SK-N-SH treated with all-trans-retinoic acid at 6 μM for 48 hours (cell line): ENCODE results near the gene MBLAC2.

Source experiments
- ATAC-seq: fragments of 200-7000 bp; cut with Tn5 transposase; 3 replicates; pipeline ENCODE4 v1.9.1; 2020; ENCODE audit warnings: mild to moderate bottlenecking, moderate library complexity
- CSDC2 ChIP-seq: fragments of 250-450 bp; sonication (Bioruptor Pico); IDR thresholded peaks from 2 replicates; pipeline ENCODE4 v1.5.0; 2020; ENCODE audit warnings: mild to moderate bottlenecking, moderate library complexity
- ESRRG ChIP-seq: fragments of 250-450 bp; sonication (Bioruptor Pico); IDR thresholded peaks from 2 replicates; pipeline ENCODE4 v1.6.1; 2021; ENCODE audit warnings: mild to moderate bottlenecking
- GLIS3 ChIP-seq: fragments of 250-450 bp; sonication (Bioruptor Pico); IDR thresholded peaks from 2 replicates; pipeline ENCODE4 v1.5.0; 2020; ENCODE audit warnings: mild to moderate bottlenecking, moderate library complexity
- ISL1 ChIP-seq: fragments of 250-450 bp; sonication (Bioruptor Pico); IDR thresholded peaks from 2 replicates; pipeline ENCODE4 v2.1.2; 2022; ENCODE audit warnings: mild to moderate bottlenecking, moderate library complexity
- OSR1 ChIP-seq: fragments of 250-450 bp; sonication (Bioruptor Pico); IDR thresholded peaks from 2 replicates; pipeline ENCODE4 v1.8.0; 2022; ENCODE audit warnings: moderate library complexity, mild to moderate bottlenecking, inconsistent platforms
- PATZ1 ChIP-seq: fragments of 250-450 bp; sonication (Bioruptor Pico); IDR thresholded peaks from 2 replicates; pipeline ENCODE4 v1.8.0; 2020; ENCODE audit warnings: mild to moderate bottlenecking, moderate library complexity, borderline replicate concordance
- SNAI2 ChIP-seq: fragments of 250-450 bp; sonication (Bioruptor Pico); IDR thresholded peaks from 2 replicates; pipeline ENCODE4 v1.5.0; 2020; ENCODE audit warnings: mild to moderate bottlenecking, moderate library complexity
- TCF4 ChIP-seq: fragments of 250-450 bp; sonication (Bioruptor Pico); IDR thresholded peaks from 2 replicates; pipeline ENCODE4 v1.8.0; 2021; ENCODE audit warnings: mild to moderate bottlenecking, moderate library complexity, borderline replicate concordance
- TOX ChIP-seq: fragments of 250-450 bp; sonication (Bioruptor Pico); IDR thresholded peaks from 2 replicates; pipeline ENCODE4 v1.8.0; 2021; ENCODE audit warnings: mild to moderate bottlenecking, moderate library complexity, borderline replicate concordance
- ZNF70 ChIP-seq: fragments of 450-650 bp; formaldehyde crosslinking; IDR thresholded peaks from 2 replicates; pipeline ENCODE4 v1.5.0; 2020; ENCODE audit warnings: mild to moderate bottlenecking, moderate library complexity
- ZNF8 ChIP-seq: fragments of 450-650 bp; formaldehyde crosslinking; IDR thresholded peaks from 2 replicates; pipeline ENCODE4 v1.5.0; 2020; ENCODE audit warnings: mild to moderate bottlenecking, moderate library complexity
- TF ChIP-seq, protein P1 (sequence below): fragments of 250-450 bp; sonication (Bioruptor Pico); IDR thresholded peaks from 2 replicates; pipeline ENCODE4 v1.5.1; 2021; ENCODE audit warnings: mild to moderate bottlenecking, moderate library complexity
- TF ChIP-seq, protein P2 (sequence below): fragments of 250-450 bp; sonication (Bioruptor Pico); IDR thresholded peaks from 2 replicates; pipeline ENCODE4 v1.5.1; 2020; ENCODE audit warnings: low read depth, mild to moderate bottlenecking, moderate library complexity
- TF ChIP-seq, protein P3 (sequence below): fragments of 250-450 bp; sonication (Bioruptor Pico); IDR thresholded peaks from 2 replicates; pipeline ENCODE4 v1.5.0; 2020; ENCODE audit warnings: mild to moderate bottlenecking, moderate library complexity

Gene MBLAC2

GRCh38 chr5:90440644-90441043 lies 33.9 kb downstream of the MBLAC2 start (continued):
- TF ChIP-seq, protein P1, sequence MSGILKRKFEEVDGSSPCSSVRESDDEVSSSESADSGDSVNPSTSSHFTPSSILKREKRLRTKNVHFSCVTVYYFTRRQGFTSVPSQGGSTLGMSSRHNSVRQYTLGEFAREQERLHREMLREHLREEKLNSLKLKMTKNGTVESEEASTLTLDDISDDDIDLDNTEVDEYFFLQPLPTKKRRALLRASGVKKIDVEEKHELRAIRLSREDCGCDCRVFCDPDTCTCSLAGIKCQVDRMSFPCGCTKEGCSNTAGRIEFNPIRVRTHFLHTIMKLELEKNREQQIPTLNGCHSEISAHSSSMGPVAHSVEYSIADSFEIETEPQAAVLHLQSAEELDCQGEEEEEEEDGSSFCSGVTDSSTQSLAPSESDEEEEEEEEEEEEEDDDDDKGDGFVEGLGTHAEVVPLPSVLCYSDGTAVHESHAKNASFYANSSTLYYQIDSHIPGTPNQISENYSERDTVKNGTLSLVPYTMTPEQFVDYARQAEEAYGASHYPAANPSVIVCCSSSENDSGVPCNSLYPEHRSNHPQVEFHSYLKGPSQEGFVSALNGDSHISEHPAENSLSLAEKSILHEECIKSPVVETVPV (CRISPR knock-in tag), result no peak
- TF ChIP-seq PATZ1, result no peak
- TF ChIP-seq, protein P2, sequence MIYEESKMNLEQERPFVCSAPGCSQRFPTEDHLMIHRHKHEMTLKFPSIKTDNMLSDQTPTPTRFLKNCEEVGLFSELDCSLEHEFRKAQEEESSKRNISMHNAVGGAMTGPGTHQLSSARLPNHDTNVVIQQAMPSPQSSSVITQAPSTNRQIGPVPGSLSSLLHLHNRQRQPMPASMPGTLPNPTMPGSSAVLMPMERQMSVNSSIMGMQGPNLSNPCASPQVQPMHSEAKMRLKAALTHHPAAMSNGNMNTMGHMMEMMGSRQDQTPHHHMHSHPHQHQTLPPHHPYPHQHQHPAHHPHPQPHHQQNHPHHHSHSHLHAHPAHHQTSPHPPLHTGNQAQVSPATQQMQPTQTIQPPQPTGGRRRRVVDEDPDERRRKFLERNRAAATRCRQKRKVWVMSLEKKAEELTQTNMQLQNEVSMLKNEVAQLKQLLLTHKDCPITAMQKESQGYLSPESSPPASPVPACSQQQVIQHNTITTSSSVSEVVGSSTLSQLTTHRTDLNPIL (CRISPR knock-in tag), result no peak
- TF ChIP-seq ISL1 (CRISPR knock-in tag), result no peak
- TF ChIP-seq ZNF8 (CRISPR knock-in tag), result no peak
- TF ChIP-seq, all 23 proteins: peak for 0

DNA sequence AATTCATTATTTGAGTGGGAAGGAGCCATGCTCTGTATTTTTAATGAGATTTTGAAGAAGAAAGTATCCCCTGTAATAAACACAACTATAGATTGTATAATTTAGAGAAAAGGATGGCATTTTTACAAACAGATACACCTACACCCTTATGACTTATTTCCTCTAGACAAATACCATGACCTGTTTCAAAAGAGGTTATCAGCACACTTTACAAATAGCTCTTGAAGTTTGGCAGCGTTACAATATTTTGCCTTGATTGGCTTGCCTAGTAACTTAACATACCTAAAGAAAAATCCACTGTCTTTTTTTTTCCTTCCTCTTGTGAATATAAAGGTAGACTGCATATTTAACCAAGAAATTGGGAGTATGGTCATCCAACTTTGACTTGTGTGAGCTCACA lies 36.5 kb downstream of the MBLAC2 start:
- ATAC-seq, result no peak
- TF ChIP-seq CSDC2, result no peak

- peak; percentile 87 for TF ChIP-seq ISL1 (CRISPR knock-in tag)
- TF ChIP-seq OSR1 (CRISPR knock-in tag), result no peak
- peak; percentile 40; the same call in 1 of the 2 replicates for TF ChIP-seq ZNF8 (CRISPR knock-in tag)
- TF ChIP-seq, protein P3, sequence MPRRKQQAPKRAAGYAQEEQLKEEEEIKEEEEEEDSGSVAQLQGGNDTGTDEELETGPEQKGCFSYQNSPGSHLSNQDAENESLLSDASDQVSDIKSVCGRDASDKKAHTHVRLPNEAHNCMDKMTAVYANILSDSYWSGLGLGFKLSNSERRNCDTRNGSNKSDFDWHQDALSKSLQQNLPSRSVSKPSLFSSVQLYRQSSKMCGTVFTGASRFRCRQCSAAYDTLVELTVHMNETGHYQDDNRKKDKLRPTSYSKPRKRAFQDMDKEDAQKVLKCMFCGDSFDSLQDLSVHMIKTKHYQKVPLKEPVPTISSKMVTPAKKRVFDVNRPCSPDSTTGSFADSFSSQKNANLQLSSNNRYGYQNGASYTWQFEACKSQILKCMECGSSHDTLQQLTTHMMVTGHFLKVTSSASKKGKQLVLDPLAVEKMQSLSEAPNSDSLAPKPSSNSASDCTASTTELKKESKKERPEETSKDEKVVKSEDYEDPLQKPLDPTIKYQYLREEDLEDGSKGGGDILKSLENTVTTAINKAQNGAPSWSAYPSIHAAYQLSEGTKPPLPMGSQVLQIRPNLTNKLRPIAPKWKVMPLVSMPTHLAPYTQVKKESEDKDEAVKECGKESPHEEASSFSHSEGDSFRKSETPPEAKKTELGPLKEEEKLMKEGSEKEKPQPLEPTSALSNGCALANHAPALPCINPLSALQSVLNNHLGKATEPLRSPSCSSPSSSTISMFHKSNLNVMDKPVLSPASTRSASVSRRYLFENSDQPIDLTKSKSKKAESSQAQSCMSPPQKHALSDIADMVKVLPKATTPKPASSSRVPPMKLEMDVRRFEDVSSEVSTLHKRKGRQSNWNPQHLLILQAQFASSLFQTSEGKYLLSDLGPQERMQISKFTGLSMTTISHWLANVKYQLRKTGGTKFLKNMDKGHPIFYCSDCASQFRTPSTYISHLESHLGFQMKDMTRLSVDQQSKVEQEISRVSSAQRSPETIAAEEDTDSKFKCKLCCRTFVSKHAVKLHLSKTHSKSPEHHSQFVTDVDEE (CRISPR knock-in tag), result peak; percentile 84; the same call in 1 of the 2 replicates
- no peak for TF ChIP-seq ESRRG
- 0 out of 2 replicates have a peak, but pooled peaks have one; percentile 66 for TF ChIP-seq SNAI2 (CRISPR knock-in tag)
- TF ChIP-seq TOX (CRISPR knock-in tag), result no peak
- no peak for TF ChIP-seq PATZ1
- no peak; the same call in 1 of the 2 replicates for TF ChIP-seq GLIS3 (CRISPR knock-in tag)
- TF ChIP-seq, protein P1 (CRISPR knock-in tag), result peak; percentile 80
- 0 out of 2 replicates have a peak, but pooled peaks have one; percentile 18 for TF ChIP-seq ZNF70 (CRISPR knock-in tag)
- TF ChIP-seq TCF4 (CRISPR knock-in tag), result peak; percentile 96
- ATAC-seq, result no peak
Measured at GRCh38 chr5:90437663-90438062, 36.9 kb downstream of the MBLAC2 start.

- ATAC-seq, result peak; percentile 99
- TF ChIP-seq GLIS3 (CRISPR knock-in tag) (no peak), OSR1 (CRISPR knock-in tag) (no peak)
Measured at GRCh38 chr5:90434116-90434714, 40.4 kb downstream of the MBLAC2 start.
